Nephron (organoid): ENCODE measurements around the gene ILKAP.

Experiments
- H3K27ac Mint-ChIP-seq, 3 experiments: 2 replicates each; pipeline ENCODE4 v1.8.0; 2020; ENCODE audit warnings: mixed read lengths in 3 of 3, mild to moderate bottlenecking in 2 of 3, moderate library complexity in 1 of 3
- H3K27me3 Mint-ChIP-seq: 2 replicates; pipeline ENCODE4 v1.8.0; 2021; ENCODE audit warnings: low read depth, mild to moderate bottlenecking, moderate library complexity, mixed read lengths
- H3K36me3 Mint-ChIP-seq: 2 replicates; pipeline ENCODE4 v1.8.0; 2020; ENCODE audit warnings: low read depth, mixed read lengths
- H3K4me1 Mint-ChIP-seq: 2 replicates; pipeline ENCODE4 v1.8.0; 2020; ENCODE audit warnings: mixed read lengths
- H3K4me3 Mint-ChIP-seq, 3 experiments: 2 replicates each; pipeline ENCODE4 v1.8.0; 2020; ENCODE audit warnings: mild to moderate bottlenecking in 3 of 3, mixed read lengths in 3 of 3, moderate library complexity in 2 of 3
- H3K9me3 Mint-ChIP-seq: 2 replicates; pipeline ENCODE4 v1.8.0; 2020; ENCODE audit warnings: mixed read lengths
- TF ChIP-seq, protein P1 (sequence below), 3 experiments: fragments of 200-600 bp; sonication (generic); IDR thresholded peaks; one replicate each; pipeline ENCODE4 v1.5.0; 2021; ENCODE audit warnings: antibody characterized with exemption in 3 of 3; ENCODE audit not compliant: unreplicated experiment in 3 of 3

Gene ILKAP

GRCh38 chr2:238127165-238128060, 76.1 kb downstream of the ILKAP start:
- Mint-ChIP-seq H3K9me3 (no peaks in the 10 kb centered on the region), H3K4me3 (no peak overlapping the region), H3K36me3 (no peaks in the 10 kb centered on the region), H3K4me1 (no peaks in the 10 kb centered on the region), H3K27ac (no peak overlapping the region), H3K27me3 (peaks cover 4% of the 10 kb centered on the region)
- TF ChIP-seq, protein P1, sequence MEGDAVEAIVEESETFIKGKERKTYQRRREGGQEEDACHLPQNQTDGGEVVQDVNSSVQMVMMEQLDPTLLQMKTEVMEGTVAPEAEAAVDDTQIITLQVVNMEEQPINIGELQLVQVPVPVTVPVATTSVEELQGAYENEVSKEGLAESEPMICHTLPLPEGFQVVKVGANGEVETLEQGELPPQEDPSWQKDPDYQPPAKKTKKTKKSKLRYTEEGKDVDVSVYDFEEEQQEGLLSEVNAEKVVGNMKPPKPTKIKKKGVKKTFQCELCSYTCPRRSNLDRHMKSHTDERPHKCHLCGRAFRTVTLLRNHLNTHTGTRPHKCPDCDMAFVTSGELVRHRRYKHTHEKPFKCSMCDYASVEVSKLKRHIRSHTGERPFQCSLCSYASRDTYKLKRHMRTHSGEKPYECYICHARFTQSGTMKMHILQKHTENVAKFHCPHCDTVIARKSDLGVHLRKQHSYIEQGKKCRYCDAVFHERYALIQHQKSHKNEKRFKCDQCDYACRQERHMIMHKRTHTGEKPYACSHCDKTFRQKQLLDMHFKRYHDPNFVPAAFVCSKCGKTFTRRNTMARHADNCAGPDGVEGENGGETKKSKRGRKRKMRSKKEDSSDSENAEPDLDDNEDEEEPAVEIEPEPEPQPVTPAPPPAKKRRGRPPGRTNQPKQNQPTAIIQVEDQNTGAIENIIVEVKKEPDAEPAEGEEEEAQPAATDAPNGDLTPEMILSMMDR (IDR thresholded peaks at IDR 0.05; ENCODE audit: unreplicated experiment in 3 of 3): no peak

GRCh38 chr2:238126775-238127164, 76.7 kb downstream of the ILKAP start:
- Mint-ChIP-seq H3K27me3 (peaks cover 8% of the 10 kb centered on the region), H3K9me3 (no peaks in the 10 kb centered on the region), H3K4me3 (no peak overlapping the region), H3K4me1 (no peaks in the 10 kb centered on the region), H3K27ac (no peak overlapping the region), H3K36me3 (no peaks in the 10 kb centered on the region)
- TF ChIP-seq, protein P1 (IDR thresholded peaks at IDR 0.05; ENCODE audit: unreplicated experiment in 3 of 3): no peak

GRCh38 chr2:238126338-238126737, 77.2 kb downstream of the ILKAP start:
- H3K4me1 Mint-ChIP-seq: no peaks in the 10 kb centered on the region
- no peaks in the 10 kb centered on the region for H3K36me3 Mint-ChIP-seq
- H3K9me3 Mint-ChIP-seq: no peaks in the 10 kb centered on the region
- no peak overlapping the region for H3K27ac Mint-ChIP-seq
- TF ChIP-seq, protein P1 (IDR thresholded peaks at IDR 0.05; ENCODE audit: unreplicated experiment in 3 of 3): no peak
- H3K27me3 Mint-ChIP-seq: peaks cover 9% of the 10 kb centered on the region
- H3K4me3 Mint-ChIP-seq: no peak overlapping the region

DNA sequence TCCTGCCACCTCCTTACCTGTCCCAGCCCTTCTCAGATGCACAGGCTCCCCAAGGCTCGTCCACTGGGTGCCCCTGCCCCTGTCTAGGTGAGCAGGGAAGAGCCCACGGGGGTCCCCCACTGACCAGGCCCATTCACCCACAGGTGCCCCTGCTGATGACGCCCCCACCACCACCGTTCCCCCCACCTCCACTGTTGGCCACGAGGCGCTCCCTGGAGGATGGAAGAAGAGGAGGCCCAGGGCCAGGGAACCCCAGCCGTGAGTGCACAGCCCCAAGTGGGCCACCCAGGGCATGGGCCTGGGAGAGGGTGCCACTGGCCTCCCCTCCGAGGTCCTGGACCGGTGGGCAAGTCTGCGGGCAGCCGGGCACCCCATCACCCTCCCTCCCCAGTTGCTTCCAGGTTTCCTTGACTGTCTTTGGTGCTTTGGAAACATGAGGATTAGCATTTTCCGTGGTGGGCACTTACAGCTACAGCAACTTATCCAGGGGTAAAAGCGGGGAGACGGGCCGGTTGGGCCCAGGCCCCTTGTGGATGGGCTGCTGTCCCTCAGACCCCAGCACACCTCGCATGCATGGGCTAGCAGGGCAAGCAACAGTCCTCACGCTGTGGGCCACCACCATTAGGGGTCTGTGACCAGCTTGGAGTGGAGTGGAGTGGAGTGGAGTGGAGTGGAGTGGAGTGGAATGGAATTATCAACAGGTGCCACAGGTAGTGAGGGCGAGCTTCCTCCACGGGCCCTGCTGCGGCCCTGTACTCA, 78.2 kb downstream of the ILKAP start:
- no peaks in the 10 kb centered on the region for H3K36me3 Mint-ChIP-seq
- H3K27ac Mint-ChIP-seq: no peak overlapping the region
- TF ChIP-seq, protein P1 (IDR thresholded peaks at IDR 0.05; ENCODE audit: unreplicated experiment in 3 of 3): no peak

GRCh38 chr2:238124488-238125126, 78.9 kb downstream of the ILKAP start:
- Mint-ChIP-seq H3K4me3 (no peak overlapping the region), H3K27me3 (peaks cover 11% of the 10 kb centered on the region), H3K36me3 (no peaks in the 10 kb centered on the region), H3K4me1 (no peaks in the 10 kb centered on the region), H3K27ac (no peak overlapping the region), H3K9me3 (no peaks in the 10 kb centered on the region)
- TF ChIP-seq, protein P1 (IDR thresholded peaks at IDR 0.05; ENCODE audit: unreplicated experiment in 3 of 3): no peak

More for the DNA sequence above, 78.2 kb downstream of the ILKAP start:
- no peaks in the 10 kb centered on the region for H3K4me1 Mint-ChIP-seq
- H3K9me3 Mint-ChIP-seq: no peaks in the 10 kb centered on the region
- peaks cover 9% of the 10 kb centered on the region for H3K27me3 Mint-ChIP-seq
- H3K4me3 Mint-ChIP-seq: no peak overlapping the region
